Measurements from ENCODE around the gene MAP7.
"Not testable (repeated sequence)": the region's sequence is repeated elsewhere in the genome, so short reads cannot be mapped to it uniquely, and the experiment has no call there.

MAP7 gene

GRCh38 chr6:136501096-136501495 lies 49.1 kb downstream of the MAP7 start:
- DNase-seq: no peak

- no peak for DNase-seq
These were observed 49.8 kb downstream of the MAP7 start for GRCh38 chr6:136500414-136500813.

GRCh38 chr6:136499370-136499769 lies 50.9 kb downstream of the MAP7 start:
- DNase-seq: no peak

- DNase-seq: not testable (repeated sequence)
These were observed 53.8 kb downstream of the MAP7 start for GRCh38 chr6:136496449-136496848.

- no peak for DNase-seq
These were observed 55.5 kb downstream of the MAP7 start for GRCh38 chr6:136494710-136495109.

DNA sequence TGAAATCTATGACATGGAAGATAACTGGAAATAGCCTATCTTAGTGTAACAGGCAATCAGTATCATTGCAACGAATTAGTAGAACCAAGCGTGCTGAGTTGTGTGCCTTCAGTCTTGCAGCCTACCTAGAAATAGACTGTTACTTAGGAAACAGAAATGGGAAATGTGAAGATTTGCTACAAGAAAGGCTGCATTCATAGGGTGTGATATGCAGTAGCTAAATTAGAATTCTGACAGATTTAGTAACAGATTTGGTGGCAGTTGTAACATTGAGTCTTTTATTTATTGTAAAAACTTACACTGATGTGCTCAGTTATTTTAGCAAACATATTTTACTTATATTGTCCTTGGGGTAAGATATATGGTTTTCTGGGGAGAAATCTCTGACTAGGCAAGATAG lies 56.2 kb downstream of the MAP7 start:
- DNase-seq: no peak

- DNase-seq: no peak
These were observed 57.8 kb downstream of the MAP7 start for GRCh38 chr6:136492409-136492808.

DNA sequence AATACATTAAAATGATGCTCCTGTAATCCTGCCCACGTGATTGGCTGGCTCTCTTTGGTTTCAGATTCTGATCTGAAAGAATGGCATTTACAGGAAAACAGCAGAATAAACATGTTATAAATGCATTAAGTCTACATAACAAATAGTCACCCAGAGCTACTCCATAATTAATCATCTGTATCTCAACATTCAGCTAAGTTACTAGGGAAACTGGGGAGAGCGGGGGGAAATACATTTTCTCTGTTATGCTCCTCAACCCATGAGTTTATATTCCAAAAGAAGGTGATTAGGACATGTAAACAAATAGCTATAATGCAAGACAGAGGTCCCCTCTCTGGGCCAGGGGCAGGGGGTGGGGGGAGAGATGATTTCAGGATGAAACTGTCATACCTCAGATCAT lies 58.5 kb downstream of the MAP7 start:
- no peak for DNase-seq

GRCh38 chr6:136491251-136491650 lies 59.0 kb downstream of the MAP7 start:
- DNase-seq: no peak

- not testable (repeated sequence) for DNase-seq
These were observed 60.6 kb downstream of the MAP7 start for GRCh38 chr6:136489689-136490033.

DNA sequence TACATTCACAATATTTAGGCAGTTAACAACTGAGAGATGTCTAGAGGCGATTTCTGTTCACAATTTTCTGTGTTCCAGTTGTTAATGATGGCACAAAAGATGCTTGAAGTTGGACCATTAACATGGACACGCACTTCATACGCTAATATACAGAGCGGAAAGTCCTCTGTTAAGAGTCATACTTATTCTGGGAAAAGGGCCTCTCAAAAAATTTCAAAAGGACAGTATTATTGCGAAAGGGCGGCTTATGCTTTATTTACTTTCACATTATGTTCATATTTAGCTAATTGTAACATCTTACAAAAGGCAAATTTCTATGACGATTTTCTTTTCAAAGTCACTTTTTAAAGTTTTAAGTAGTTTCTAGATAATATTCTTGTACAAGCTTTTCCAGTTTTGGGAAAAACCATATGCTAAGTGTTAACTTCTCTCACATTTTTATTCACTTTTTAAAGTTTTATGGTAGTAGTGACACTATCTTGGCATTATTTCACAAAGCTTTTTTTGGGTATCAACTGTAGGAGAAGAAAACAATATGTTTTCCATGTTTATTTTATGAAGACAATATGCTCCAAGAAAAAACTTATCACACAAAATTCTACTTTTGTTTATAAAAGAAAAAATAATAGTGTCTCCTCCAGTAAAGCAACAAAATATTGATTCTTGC lies 62.3 kb downstream of the MAP7 start:
- DNase-seq: no peak

GRCh38 chr6:136486357-136486756 lies 63.9 kb downstream of the MAP7 start:
- no peak for DNase-seq

GRCh38 chr6:136483906-136484305 lies 66.3 kb downstream of the MAP7 start:
- no peak for DNase-seq

DNA sequence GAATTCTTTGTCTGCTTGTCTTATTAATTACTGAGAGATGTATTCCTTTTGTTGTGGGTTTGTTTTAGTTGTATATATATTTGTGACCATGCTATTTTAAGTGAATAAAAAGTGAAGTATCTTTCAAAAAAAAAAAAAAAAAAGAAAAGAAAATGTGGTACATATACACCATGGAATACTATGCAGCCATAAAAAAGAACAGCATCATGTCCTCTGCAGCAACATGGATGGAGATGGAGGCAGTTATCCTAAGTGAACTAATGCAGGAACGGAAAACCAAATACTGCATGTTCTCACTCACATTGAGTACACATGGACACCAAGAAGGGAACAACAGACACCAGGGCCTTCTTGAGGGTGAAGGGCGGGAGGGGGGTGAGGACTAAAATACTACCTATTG lies 67.2 kb downstream of the MAP7 start:
- not testable (repeated sequence) for DNase-seq

GRCh38 chr6:136477548-136477947 lies 72.7 kb downstream of the MAP7 start:
- no peak for DNase-seq

GRCh38 chr6:136475686-136476085 lies 74.5 kb downstream of the MAP7 start:
- DNase-seq: no peak

GRCh38 chr6:136474241-136474640 lies 76.0 kb downstream of the MAP7 start:
- DNase-seq: no peak

- no peak for DNase-seq
These were observed 78.3 kb downstream of the MAP7 start for GRCh38 chr6:136471922-136472321.

DNA sequence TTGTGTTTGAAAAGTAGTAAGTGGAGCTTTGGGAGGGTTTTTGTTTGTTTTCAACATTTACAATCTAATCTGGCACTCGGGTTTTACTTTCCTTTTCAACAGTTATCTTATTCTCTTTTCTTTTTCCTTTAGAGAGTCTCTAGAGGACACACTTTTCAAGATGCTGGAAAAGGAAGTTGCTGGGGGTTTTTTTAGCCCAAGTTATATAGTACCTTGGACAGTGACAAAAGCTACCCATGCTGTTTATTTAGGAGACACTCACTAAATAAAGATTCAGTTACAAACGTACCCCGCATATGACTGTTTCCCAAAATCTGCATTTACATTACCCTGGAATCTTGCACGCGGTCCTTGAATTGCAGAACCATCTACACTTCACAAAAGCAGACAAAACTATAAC lies 78.8 kb downstream of the MAP7 start:
- no peak for DNase-seq

DNA sequence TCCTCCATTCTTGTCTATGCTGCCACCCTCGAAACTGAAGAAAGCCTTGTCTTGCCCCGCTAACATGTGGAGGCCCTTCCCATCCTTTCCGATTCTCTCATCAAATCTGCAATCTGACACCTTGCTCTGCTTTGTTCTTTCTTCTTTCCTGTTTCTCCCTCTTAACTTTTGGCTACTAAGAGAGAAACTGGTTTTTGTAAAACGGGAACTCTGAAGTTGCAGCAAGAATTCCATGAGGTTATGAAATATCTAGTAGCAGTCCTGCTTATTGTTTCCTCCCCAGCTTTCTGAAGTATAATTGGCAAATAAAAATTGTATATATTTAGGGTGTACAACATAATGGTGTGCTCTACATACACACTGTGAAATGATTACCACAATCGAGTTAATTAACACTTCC lies 80.2 kb downstream of the MAP7 start:
- no peak for DNase-seq

DNA sequence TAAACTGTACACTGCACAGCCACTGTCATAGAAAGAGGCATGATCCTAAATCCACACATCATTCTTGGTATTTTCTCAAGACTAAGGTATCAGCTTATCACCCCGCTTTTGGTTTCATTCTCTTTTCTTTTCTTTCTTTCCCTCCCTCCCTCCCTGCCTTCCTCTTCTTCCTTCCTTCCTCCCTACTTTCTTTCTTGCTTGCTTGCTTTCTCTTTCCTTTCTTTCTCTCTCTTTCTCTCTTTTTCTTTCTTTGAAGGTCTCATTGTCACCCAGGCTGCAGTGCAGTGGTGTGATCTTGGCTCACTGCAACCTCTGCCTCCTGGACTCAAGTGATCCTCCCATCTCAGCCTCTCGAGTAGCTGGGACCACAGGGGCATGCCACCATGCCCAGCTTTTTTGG lies 81.1 kb downstream of the MAP7 start:
- DNase-seq: no peak

GRCh38 chr6:136468711-136469110 lies 81.5 kb downstream of the MAP7 start:
- no peak for DNase-seq

GRCh38 chr6:136467186-136467585 lies 83.0 kb downstream of the MAP7 start:
- no peak for DNase-seq

DNA sequence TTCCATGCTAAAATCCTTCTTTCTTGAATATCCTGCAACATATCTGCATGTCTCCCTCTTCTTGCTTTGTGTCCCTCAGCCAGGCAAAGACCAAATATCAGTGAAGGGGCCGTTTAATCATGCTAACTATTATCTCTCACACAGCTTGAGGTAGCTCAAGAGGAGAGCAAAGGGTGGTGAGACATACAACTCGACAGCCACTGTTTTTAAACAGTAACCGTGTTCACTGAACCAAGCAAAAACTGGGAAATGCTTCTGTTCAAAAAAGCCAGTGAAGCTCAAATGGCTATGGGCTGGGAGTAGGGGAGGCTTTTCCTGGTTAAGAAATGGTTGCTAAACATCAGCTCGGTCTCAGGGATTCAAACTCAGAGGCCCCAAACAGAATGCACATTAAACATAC lies 83.4 kb downstream of the MAP7 start:
- DNase-seq: no peak

DNA sequence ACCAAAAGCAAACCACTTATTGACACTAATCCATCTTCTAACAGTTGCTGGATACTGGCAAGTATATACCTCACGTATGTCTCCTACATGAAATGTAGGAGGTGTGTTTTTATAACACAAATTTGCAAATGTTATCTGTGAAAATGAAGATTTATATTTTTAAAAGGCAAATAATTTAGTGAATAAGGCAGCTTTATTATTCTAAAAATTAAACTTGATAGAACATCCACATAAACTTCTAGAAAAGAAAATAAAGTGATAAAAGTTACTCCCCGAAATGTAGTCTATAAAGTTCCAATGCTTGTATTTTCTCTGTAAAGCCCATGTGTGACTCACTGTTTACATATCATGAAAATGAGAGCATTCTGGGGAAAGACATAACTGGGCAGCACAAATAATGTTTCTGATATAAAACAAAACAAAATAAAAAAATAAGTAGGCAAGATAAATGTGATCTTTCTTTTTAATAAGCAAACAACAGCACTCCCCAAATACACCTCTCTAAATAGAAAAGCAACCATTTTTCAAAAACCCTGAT lies 84.4 kb downstream of the MAP7 start:
- DNase-seq: no peak

Measured in stimulated activated CD8-positive, alpha-beta memory T cell treated with anti-CD3 and anti-CD28 coated beads, Interleukin-4, amount 100 ng/mL, for 48 hours (primary cell).